ENCODE data around the gene FNIP2. TPM values are rescaled to one million over a fixed set of nuclear protein-coding genes. Genes with fewer than 3 reads are reported as not detected.
A peak's percentile ranks its signal among the peaks of the same experiment; 100 is the strongest.

The FNIP2 gene
- total RNA-seq = 100 to 1,000 TPM in 1 of 6 donors, 10 to 100 TPM in 5; 70.4 to 103 (median 83.2) TPM

- Histone ChIP-seq H3K9me3 (no peaks in the 10 kb centered on the region), H3K4me1 (peaks cover 10 to 44% (median 18%) of the 10 kb centered on the region in 4 donors), H3K36me3 (no peaks in the 10 kb centered on the region), H3K27ac (peak within 1 kb of the TSS; percentile 86 to 94 (median 92)), H3K4me3 (peak within 1 kb of the TSS; percentile 55 to 86 (median 74)), H3K27me3 (no peaks in the 10 kb centered on the region)
- 2 to 4% methylated on average over 9 to 18 of the region's 88 CpGs for WGBS, 2 donors
- DNase-seq (peak; percentile 86 to 96), ATAC-seq (ENCODE audit: low FRiP score in 2 of 2) (peak; percentile 87 to 95)
- TF ChIP-seq POLR2AphosphoS5 (IDR thresholded peaks at IDR 0.05) (peak in 1 of 2 donors; percentile 77), POLR2A (IDR thresholded peaks at IDR 0.05) (peak in 3 of 4 donors; percentile 29 to 72 (median 51)), EP300 (IDR thresholded peaks at IDR 0.05) (no peak), CTCF (IDR thresholded peaks at IDR 0.05) (peak in 3 of 6 experiments; percentile 21 to 30 (median 28))
Measured at GRCh38 chr4:158768555-158769174, at the start of gene FNIP2. Gene FNIP2, plus strand, starts transcription at chr4:158769026. Its CDS starts 187 bp downstream, at chr4:158769213.

GRCh38 chr4:158721680-158722079, 47.1 kb upstream of the FNIP2 start:
- Histone ChIP-seq H3K36me3 (peaks cover 0 to 39% (median 19%) of the 10 kb centered on the region in 4 donors), H3K27me3 (no peaks in the 10 kb centered on the region), H3K4me3 (no peak overlapping the region), H3K27ac (no peak overlapping the region), H3K4me1 (peaks cover 8 to 18% (median 11%) of the 10 kb centered on the region in 4 donors), H3K9me3 (no peaks in the 10 kb centered on the region)
- ATAC-seq (ENCODE audit: low FRiP score in 2 of 2) = no peak
- no peak for DNase-seq
- WGBS, 2 donors = 97 to 100% methylated on average over 1 of the region's 1 CpG
- no peak for TF ChIP-seq POLR2A (IDR thresholded peaks at IDR 0.05)
- TF ChIP-seq CTCF (IDR thresholded peaks at IDR 0.05) = no peak
- no peak for TF ChIP-seq POLR2AphosphoS5 (IDR thresholded peaks at IDR 0.05)
- no peak for TF ChIP-seq EP300 (IDR thresholded peaks at IDR 0.05)

- no peaks in the 10 kb centered on the region for H3K27me3 ChIP-seq
- no peak for TF ChIP-seq POLR2A (IDR thresholded peaks at IDR 0.05)
- TF ChIP-seq CTCF (IDR thresholded peaks at IDR 0.05) = no peak
- no peak for TF ChIP-seq EP300 (IDR thresholded peaks at IDR 0.05)
- no peak for TF ChIP-seq POLR2AphosphoS5 (IDR thresholded peaks at IDR 0.05)
- peaks cover 0 to 32% (median 14%) of the 10 kb centered on the region in 4 donors for H3K36me3 ChIP-seq
- H3K27ac ChIP-seq = peak overlapping the region; percentile 90 to 96 (median 94)
- WGBS, 2 donors = 16 to 17% methylated on average over 15 to 16 of the region's 16 CpGs
- peaks cover 8 to 18% (median 11%) of the 10 kb centered on the region in 4 donors for H3K4me1 ChIP-seq
- no peak for DNase-seq
- peak overlapping the region; percentile 71 to 97 (median 82) for H3K4me3 ChIP-seq
- H3K9me3 ChIP-seq = no peaks in the 10 kb centered on the region
- peak in 1 of 2 donors; percentile 53 for ATAC-seq (ENCODE audit: low FRiP score in 2 of 2)
Measured at GRCh38 chr4:158722291-158722916, 46.4 kb upstream of the FNIP2 start.

- peak in 1 of 4 donors; percentile 66 for TF ChIP-seq EP300 (IDR thresholded peaks at IDR 0.05)
- TF ChIP-seq CTCF (IDR thresholded peaks at IDR 0.05) = peak in 1 of 6 experiments; percentile 9
- peak; percentile 77 to 82 for TF ChIP-seq POLR2AphosphoS5 (IDR thresholded peaks at IDR 0.05)
- TF ChIP-seq POLR2A (IDR thresholded peaks at IDR 0.05) = peak in 3 of 4 donors; percentile 54 to 82 (median 72)
- DNase-seq (peak; percentile 87 to 97), ATAC-seq (ENCODE audit: low FRiP score in 2 of 2) (peak; percentile 95 to 99)
- Histone ChIP-seq H3K36me3 (peaks cover 0 to 25% (median 8%) of the 10 kb centered on the region in 4 donors), H3K27me3 (no peaks in the 10 kb centered on the region), H3K4me1 (peaks cover 8 to 18% (median 11%) of the 10 kb centered on the region in 4 donors), H3K4me3 (peak within 1 kb of the TSS; percentile 71 to 97 (median 82)), H3K9me3 (no peaks in the 10 kb centered on the region), H3K27ac (peak within 1 kb of the TSS; percentile 90 to 96 (median 94))
- WGBS, 2 donors = 0 to 1% methylated on average over 31 to 63 of the region's 65 CpGs
Measured at GRCh38 chr4:158722917-158723793, 45.7 kb upstream of the FNIP2 start, which contains the start of gene PPID. Gene PPID, minus strand, starts transcription at chr4:158723396. Its CDS starts 108 bp downstream, at chr4:158723288.

Measured in upper lobe of left lung (tissue), 6 donors.